IMR-90 (cell line): ENCODE data around the gene KRT27.

Experiments
- MAFK ChIP-seq: IDR thresholded peaks from 2 replicates; pipeline ENCODE4 v1.6.1; 2012; ENCODE audit warnings: low read depth, low read length, improper control_type of control experiment
- MXI1 ChIP-seq: IDR thresholded peaks from 2 replicates; pipeline ENCODE4 v1.6.1; 2012; ENCODE audit warnings: low read depth, mild to moderate bottlenecking, low read length, moderate library complexity, borderline replicate concordance
- POLR2A ChIP-seq: IDR thresholded peaks from 2 replicates; pipeline ENCODE4 v1.6.1; 2012; ENCODE audit warnings: mild to moderate bottlenecking, low read depth, low read length
- SMC3 ChIP-seq: fragments of 150-350 bp; IDR thresholded peaks from 2 replicates; pipeline ENCODE4 v1.6.1; 2016; ENCODE audit warnings: low read depth, mild to moderate bottlenecking, antibody characterized with exemption, low read length, moderate library complexity
- TF ChIP-seq, protein P1 (sequence below): conservative IDR thresholded peaks from 2 replicates; pipeline ENCODE4 v1.5.1; 2012; ENCODE audit warnings: mild to moderate bottlenecking, low read depth, low read length, improper control_type of control experiment
- TF ChIP-seq, protein P2 (sequence below): fragments of 150-350 bp; IDR thresholded peaks from 2 replicates; pipeline ENCODE4 v1.6.1; 2017; ENCODE audit warnings: mild to moderate bottlenecking, antibody characterized with exemption, low read length, low read depth

DNA sequence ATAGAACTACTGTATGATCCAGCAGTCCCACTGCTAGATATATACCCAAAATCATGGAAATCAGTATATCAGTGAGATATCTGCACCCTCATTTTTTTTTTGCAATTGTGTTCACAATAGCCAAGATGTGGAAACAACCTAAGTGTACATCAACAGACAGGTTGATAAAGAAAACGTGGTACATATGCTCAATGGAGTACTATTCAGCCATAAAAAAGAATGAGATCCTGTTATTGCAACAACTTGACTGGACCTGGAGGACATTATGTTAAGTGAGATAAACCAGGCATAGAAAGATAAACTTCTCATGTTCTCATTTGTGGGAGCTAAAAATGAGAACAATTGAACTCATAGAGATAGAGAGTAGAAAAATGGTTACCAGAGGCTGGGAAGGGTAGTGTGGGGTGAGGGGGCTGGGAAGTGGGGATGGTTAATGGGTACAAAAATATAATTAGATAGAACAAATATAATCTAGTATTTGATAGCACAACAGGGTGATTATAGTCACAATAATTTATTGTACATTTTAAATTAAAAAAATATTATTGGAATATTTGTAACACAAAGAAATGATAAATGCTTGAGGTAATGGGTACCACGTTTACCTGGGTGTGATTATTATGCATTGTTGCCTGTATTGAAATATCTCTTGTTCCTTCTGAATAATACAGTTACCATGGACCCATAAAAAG lies 47.9 kb upstream of the KRT27 start:
- TF ChIP-seq MXI1 = no peak
- TF ChIP-seq, protein P1, sequence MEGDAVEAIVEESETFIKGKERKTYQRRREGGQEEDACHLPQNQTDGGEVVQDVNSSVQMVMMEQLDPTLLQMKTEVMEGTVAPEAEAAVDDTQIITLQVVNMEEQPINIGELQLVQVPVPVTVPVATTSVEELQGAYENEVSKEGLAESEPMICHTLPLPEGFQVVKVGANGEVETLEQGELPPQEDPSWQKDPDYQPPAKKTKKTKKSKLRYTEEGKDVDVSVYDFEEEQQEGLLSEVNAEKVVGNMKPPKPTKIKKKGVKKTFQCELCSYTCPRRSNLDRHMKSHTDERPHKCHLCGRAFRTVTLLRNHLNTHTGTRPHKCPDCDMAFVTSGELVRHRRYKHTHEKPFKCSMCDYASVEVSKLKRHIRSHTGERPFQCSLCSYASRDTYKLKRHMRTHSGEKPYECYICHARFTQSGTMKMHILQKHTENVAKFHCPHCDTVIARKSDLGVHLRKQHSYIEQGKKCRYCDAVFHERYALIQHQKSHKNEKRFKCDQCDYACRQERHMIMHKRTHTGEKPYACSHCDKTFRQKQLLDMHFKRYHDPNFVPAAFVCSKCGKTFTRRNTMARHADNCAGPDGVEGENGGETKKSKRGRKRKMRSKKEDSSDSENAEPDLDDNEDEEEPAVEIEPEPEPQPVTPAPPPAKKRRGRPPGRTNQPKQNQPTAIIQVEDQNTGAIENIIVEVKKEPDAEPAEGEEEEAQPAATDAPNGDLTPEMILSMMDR = no peak
- no peak for TF ChIP-seq SMC3
- no peak for TF ChIP-seq MAFK
- no peak for TF ChIP-seq POLR2A
- TF ChIP-seq, protein P2, sequence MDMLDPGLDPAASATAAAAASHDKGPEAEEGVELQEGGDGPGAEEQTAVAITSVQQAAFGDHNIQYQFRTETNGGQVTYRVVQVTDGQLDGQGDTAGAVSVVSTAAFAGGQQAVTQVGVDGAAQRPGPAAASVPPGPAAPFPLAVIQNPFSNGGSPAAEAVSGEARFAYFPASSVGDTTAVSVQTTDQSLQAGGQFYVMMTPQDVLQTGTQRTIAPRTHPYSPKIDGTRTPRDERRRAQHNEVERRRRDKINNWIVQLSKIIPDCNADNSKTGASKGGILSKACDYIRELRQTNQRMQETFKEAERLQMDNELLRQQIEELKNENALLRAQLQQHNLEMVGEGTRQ = no peak
